ENCODE measurements around the gene CADM3.

DNA sequence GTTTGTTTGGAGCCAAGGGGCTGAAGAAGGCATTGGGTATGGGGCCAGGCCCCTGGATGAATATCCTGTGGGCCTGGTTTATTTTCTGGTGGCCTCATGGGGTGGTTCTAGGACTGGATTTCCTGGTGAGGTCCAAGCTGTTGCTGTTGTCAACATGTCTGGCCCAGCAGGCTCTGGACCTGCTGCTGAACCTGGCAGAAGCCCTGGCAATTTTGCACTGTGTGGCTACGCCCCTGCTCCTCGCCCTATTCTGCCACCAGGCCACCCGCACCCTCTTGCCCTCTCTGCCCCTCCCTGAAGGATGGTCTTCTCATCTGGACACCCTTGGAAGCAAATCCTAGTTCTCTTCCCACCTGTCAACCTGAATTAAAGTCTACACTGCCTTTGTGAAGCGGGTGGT lies 34.7 kb downstream of the CADM3 start:
- TF ChIP-seq, protein P1, sequence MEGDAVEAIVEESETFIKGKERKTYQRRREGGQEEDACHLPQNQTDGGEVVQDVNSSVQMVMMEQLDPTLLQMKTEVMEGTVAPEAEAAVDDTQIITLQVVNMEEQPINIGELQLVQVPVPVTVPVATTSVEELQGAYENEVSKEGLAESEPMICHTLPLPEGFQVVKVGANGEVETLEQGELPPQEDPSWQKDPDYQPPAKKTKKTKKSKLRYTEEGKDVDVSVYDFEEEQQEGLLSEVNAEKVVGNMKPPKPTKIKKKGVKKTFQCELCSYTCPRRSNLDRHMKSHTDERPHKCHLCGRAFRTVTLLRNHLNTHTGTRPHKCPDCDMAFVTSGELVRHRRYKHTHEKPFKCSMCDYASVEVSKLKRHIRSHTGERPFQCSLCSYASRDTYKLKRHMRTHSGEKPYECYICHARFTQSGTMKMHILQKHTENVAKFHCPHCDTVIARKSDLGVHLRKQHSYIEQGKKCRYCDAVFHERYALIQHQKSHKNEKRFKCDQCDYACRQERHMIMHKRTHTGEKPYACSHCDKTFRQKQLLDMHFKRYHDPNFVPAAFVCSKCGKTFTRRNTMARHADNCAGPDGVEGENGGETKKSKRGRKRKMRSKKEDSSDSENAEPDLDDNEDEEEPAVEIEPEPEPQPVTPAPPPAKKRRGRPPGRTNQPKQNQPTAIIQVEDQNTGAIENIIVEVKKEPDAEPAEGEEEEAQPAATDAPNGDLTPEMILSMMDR (IDR thresholded peaks at IDR 0.05; ENCODE audit: low read depth, low read length): no peak
- no peak for TF ChIP-seq EZH2phosphoT487 (IDR thresholded peaks at IDR 0.05; ENCODE audit: low read depth)

Data from OCI-LY3 (cell line).